ENCODE measurements around the gene TBX15. TPM values are rescaled to one million over a fixed set of nuclear protein-coding genes. Genes with fewer than 3 reads are reported as not detected.
A peak's percentile ranks its signal among the peaks of the same experiment; 100 is the strongest.

Gene TBX15
- total RNA-seq, result 1 to 10 TPM in 1 of 4 donors, under 1 TPM in 3; 0.45 to 1.6 (median 0.56) TPM

DNA sequence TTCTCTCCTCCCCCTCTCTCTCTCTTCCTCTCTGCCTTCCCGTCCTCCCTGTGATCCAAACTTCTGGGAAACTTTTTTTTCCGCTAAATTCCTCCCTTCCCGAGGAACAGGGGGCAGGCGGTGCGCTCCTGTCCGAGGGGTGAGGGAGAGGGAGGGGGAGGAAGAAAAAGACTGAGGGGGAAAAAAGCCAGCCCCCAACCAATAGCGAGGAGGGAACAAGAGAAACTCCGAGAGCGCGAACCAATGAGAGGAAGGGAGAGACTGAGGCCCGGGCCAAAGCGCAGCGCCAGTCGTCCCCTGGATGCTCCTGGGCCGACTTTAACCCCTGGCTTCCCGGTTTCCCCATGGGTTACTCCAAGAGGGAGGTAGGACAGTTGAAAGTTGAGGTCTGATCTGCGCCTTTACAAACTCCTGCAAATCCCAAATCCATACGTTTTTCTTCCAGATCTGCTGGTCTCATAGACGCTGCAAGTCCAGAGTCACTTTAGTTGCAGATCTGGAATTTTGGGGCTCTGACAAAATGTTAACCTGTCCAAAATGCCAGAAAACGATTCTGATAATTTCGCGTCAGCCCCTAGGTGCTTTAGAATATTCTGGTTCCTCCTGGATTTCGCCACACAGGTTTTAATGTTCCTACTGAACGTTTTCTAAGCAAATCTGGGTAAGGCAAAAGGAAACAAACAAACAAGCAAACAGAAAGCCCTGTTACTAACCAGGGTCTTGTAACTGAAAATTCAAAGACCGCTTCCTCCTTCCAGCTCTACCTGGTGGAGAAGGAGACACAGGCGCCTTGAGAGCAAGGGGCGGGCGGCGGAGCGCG lies at the start of gene TBX15:
Gene TBX15, minus strand, starts transcription at position 158 of the 820 bp plus-strand sequence. CDS start 548 bp downstream, outside the sequence.
- H3K4me3 ChIP-seq, result peak within 1 kb of the TSS; percentile 20 to 48
- peaks cover 100% of the 10 kb centered on the region for H3K27me3 ChIP-seq
- H3K27ac ChIP-seq, result peak within 1 kb of the TSS in 2 of 4 donors; percentile 39 to 49
- peaks cover 0 to 27% (median 0%) of the 10 kb centered on the region in 3 donors for H3K9me3 ChIP-seq
- no peak for ATAC-seq
- H3K4me1 ChIP-seq, result peaks cover 0 to 71% (median 15%) of the 10 kb centered on the region in 3 donors
- H3K36me3 ChIP-seq, result no peaks in the 10 kb centered on the region
- 0 to 10% methylated on average over 3 to 16 of the region's 31 CpGs for WGBS, 2 donors (ENCODE audit: low coverage in 1 of 2)
- no peak for TF ChIP-seq POLR2AphosphoS5 (IDR thresholded peaks at IDR 0.05)
- TF ChIP-seq EP300 (IDR thresholded peaks at IDR 0.05), result no peak
- TF ChIP-seq, protein P1, sequence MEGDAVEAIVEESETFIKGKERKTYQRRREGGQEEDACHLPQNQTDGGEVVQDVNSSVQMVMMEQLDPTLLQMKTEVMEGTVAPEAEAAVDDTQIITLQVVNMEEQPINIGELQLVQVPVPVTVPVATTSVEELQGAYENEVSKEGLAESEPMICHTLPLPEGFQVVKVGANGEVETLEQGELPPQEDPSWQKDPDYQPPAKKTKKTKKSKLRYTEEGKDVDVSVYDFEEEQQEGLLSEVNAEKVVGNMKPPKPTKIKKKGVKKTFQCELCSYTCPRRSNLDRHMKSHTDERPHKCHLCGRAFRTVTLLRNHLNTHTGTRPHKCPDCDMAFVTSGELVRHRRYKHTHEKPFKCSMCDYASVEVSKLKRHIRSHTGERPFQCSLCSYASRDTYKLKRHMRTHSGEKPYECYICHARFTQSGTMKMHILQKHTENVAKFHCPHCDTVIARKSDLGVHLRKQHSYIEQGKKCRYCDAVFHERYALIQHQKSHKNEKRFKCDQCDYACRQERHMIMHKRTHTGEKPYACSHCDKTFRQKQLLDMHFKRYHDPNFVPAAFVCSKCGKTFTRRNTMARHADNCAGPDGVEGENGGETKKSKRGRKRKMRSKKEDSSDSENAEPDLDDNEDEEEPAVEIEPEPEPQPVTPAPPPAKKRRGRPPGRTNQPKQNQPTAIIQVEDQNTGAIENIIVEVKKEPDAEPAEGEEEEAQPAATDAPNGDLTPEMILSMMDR (IDR thresholded peaks at IDR 0.05), result no peak
- TF ChIP-seq POLR2A (IDR thresholded peaks at IDR 0.05), result no peak

DNA sequence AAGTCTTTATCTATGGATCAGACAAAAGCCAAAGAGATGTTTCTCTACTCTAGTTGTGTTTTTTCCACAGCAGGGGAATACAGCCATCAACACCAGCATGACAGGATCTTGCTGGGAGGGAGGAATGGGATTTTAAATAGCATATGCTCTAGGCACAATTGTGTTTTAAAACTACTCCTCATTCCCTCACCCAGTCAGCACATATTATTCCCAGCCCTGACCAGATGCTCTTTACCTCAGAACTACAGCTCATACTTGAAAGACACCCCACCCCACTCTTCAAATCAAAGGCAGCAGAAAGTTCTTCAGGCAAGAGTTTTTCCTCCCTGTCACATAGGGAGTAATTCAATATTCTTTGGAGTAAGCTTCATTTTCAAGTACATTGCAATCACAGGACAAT lies 46.2 kb upstream of the TBX15 start:
- Histone ChIP-seq H3K4me3 (no peak overlapping the region), H3K9me3 (no peaks in the 10 kb centered on the region), H3K27ac (no peak overlapping the region), H3K36me3 (peaks cover 0 to 64% of the 10 kb centered on the region in 2 donors), H3K4me1 (no peaks in the 10 kb centered on the region), H3K27me3 (no peaks in the 10 kb centered on the region)
- ATAC-seq, result no peak
- TF ChIP-seq EP300 (IDR thresholded peaks at IDR 0.05), result no peak
- TF ChIP-seq, protein P1 (IDR thresholded peaks at IDR 0.05), result no peak
- no peak for TF ChIP-seq POLR2AphosphoS5 (IDR thresholded peaks at IDR 0.05)
- no peak for TF ChIP-seq POLR2A (IDR thresholded peaks at IDR 0.05)

DNA sequence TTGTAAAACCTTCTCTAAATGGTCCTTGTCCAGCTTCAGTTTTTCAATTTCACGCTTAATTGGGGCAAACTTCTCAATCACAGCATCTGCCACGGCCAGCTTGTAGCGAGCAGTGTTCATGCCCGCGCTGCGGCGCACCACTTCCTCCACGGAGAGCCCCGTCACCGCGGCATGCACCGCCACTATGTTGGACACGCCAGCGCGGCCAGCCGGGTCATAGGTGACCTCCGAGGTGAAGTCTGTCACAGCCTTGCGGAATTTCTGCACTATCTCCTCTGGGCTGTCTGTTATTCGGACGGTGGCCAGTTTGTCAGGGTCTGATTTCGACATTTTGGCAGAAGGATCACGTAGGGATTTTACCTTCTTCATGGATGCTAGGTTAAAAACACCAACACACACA lies 44.8 kb upstream of the TBX15 start:
- Histone ChIP-seq H3K4me1 (no peaks in the 10 kb centered on the region), H3K36me3 (peaks cover 0 to 56% of the 10 kb centered on the region in 2 donors), H3K4me3 (no peak overlapping the region), H3K27ac (no peak overlapping the region), H3K27me3 (no peaks in the 10 kb centered on the region), H3K9me3 (no peaks in the 10 kb centered on the region)
- no peak for ATAC-seq
- 94 to 100% methylated on average over 1 to 6 of the region's 22 CpGs for WGBS, 2 donors (ENCODE audit: low coverage in 1 of 2)
- TF ChIP-seq POLR2AphosphoS5 (IDR thresholded peaks at IDR 0.05) (no peak), EP300 (IDR thresholded peaks at IDR 0.05) (no peak), POLR2A (IDR thresholded peaks at IDR 0.05) (no peak)
- TF ChIP-seq, protein P1 (IDR thresholded peaks at IDR 0.05), result no peak

DNA sequence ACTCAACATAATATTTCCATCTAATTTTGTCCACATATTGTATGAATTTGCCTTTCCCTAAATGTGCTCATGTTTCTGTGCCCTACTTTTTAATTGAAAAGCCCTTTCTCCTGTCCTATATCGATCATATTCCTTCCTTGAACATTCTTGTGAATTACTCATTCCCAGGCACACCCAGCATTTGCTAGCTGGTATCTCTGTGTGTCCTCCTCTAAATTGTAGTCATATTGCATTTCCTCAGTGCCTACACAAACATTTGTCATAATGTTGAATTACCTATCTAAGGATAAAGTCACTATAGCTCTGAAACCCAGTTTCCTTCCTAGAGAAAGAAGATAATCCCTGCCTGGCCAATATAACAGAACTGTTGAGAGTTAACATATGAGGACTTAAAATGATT lies 39.6 kb upstream of the TBX15 start:
- ATAC-seq, result no peak
- Histone ChIP-seq H3K27ac (no peak overlapping the region), H3K27me3 (no peaks in the 10 kb centered on the region), H3K9me3 (no peaks in the 10 kb centered on the region), H3K4me3 (no peak overlapping the region), H3K4me1 (no peaks in the 10 kb centered on the region), H3K36me3 (peaks cover 0 to 26% of the 10 kb centered on the region in 2 donors)
- 93 to 100% methylated on average over 1 of the region's 1 CpG for WGBS, 2 donors (ENCODE audit: low coverage in 1 of 2)
- TF ChIP-seq EP300 (IDR thresholded peaks at IDR 0.05), result no peak
- TF ChIP-seq, protein P1 (IDR thresholded peaks at IDR 0.05), result no peak
- no peak for TF ChIP-seq POLR2A (IDR thresholded peaks at IDR 0.05)
- no peak for TF ChIP-seq POLR2AphosphoS5 (IDR thresholded peaks at IDR 0.05)

DNA sequence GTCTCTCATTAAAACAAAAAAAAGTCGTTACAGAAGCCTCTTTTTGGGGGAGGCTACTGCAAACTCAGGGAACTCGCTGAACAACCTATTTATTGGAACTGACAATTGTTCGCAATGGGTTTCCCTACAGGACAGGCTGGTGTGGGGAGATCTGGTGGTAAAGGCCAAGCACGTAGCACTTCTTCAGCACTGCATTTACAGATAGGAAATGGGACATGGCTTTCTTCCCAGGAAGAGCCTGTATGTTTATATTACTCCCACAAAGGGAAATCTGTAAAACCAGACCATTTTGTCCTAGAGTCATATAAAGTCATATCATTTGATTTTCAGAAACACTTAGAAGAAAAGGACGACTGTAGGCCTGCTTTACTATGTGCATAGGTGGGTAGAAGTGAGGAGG lies 38.8 kb upstream of the TBX15 start:
- no peaks in the 10 kb centered on the region for H3K9me3 ChIP-seq
- TF ChIP-seq EP300 (IDR thresholded peaks at IDR 0.05) (no peak), POLR2A (IDR thresholded peaks at IDR 0.05) (no peak), POLR2AphosphoS5 (IDR thresholded peaks at IDR 0.05) (no peak)
- TF ChIP-seq, protein P1 (IDR thresholded peaks at IDR 0.05), result no peak
- no peaks in the 10 kb centered on the region for H3K27me3 ChIP-seq
- H3K4me3 ChIP-seq, result no peak overlapping the region
- H3K36me3 ChIP-seq, result peaks cover 0 to 18% of the 10 kb centered on the region in 2 donors
- H3K4me1 ChIP-seq, result no peaks in the 10 kb centered on the region
- no peak for ATAC-seq
- no peak overlapping the region for H3K27ac ChIP-seq
- 84 to 90% methylated on average over 4 of the region's 5 CpGs for WGBS, 2 donors (ENCODE audit: low coverage in 1 of 2)

Measured in gastroesophageal sphincter (tissue), 4 donors.